HFFc6 (cell line): Measurements from ENCODE around the gene FAM3B. TPM values are rescaled to one million over a fixed set of nuclear protein-coding genes. Genes with fewer than 3 reads are reported as not detected.
"Not testable (repeated sequence)": the region's sequence is repeated elsewhere in the genome, so short reads cannot be mapped to it uniquely, and the experiment has no call there.

Source experiments
- DNase-seq: peaks from one replicate; pipeline ENCODE4 v3.0.0-alpha.2; 2018
- H3K27ac Mint-ChIP-seq: 2 replicates; pipeline ENCODE4 v1.8.0; 2020; ENCODE audit warnings: mild to moderate bottlenecking, mixed read lengths
- H3K27me3 Mint-ChIP-seq: 2 replicates; pipeline ENCODE4 v1.8.0; 2021; ENCODE audit warnings: mild to moderate bottlenecking, moderate library complexity, mixed read lengths; ENCODE audit not compliant: insufficient read depth
- H3K36me3 Mint-ChIP-seq: 2 replicates; pipeline ENCODE4 v1.8.0; 2021; ENCODE audit warnings: low read depth, mixed read lengths
- H3K4me1 Mint-ChIP-seq: 2 replicates; pipeline ENCODE4 v1.8.0; 2020; ENCODE audit warnings: low read depth, mixed read lengths
- H3K4me3 Mint-ChIP-seq: 2 replicates; pipeline ENCODE4 v1.8.0; 2020; ENCODE audit warnings: mild to moderate bottlenecking, moderate library complexity, mixed read lengths
- H3K9me3 Mint-ChIP-seq: 2 replicates; pipeline ENCODE4 v1.8.0; 2020; ENCODE audit warnings: mild to moderate bottlenecking, mixed read lengths
- CTCF ChIP-seq: fragments of 200-600 bp; sonication (generic); IDR thresholded peaks from 2 replicates; pipeline ENCODE4 v1.5.0; 2021; ENCODE audit warnings: antibody characterized with exemption, mild to moderate bottlenecking
- total RNA-seq, 6 experiments: library from RNA; stranded (reverse); fragmentation: NEBNext Ultra II Directional; extraction: Animal tissue kit (Norgen Biotek cat#: 25700); gene quantifications; 2 replicates in 1 of 6; 3 replicates in 5 of 6; pipeline ENCODE4 v1.2.3, GENCODE V29; 2021

Gene FAM3B
- total RNA-seq, 6 experiments from 2014 or later: not detected

GRCh38 chr21:41357546-41357945, 40.9 kb downstream of the FAM3B start:
- Mint-ChIP-seq H3K9me3 (no peaks in the 10 kb centered on the region), H3K4me1 (peaks cover 17% of the 10 kb centered on the region), H3K27me3 (peaks cover 8% of the 10 kb centered on the region; the same call in 1 of the 2 replicates), H3K4me3 (no peak overlapping the region), H3K36me3 (no peaks in the 10 kb centered on the region), H3K27ac (no peak overlapping the region)
- DNase-seq: no peak
- no peak for TF ChIP-seq CTCF

- Mint-ChIP-seq H3K27me3 (peaks cover 8% of the 10 kb centered on the region; the same call in 1 of the 2 replicates), H3K4me3 (no peak overlapping the region), H3K27ac (no peak overlapping the region), H3K36me3 (no peaks in the 10 kb centered on the region), H3K9me3 (no peaks in the 10 kb centered on the region), H3K4me1 (peaks cover 25% of the 10 kb centered on the region)
- TF ChIP-seq CTCF: no peak
- DNase-seq: no peak
Measured at GRCh38 chr21:41358193-41359166, 41.9 kb downstream of the FAM3B start.

GRCh38 chr21:41359286-41359685, 42.7 kb downstream of the FAM3B start:
- TF ChIP-seq CTCF: no peak; the same call in 1 of the 2 replicates
- H3K4me1 Mint-ChIP-seq: peaks cover 25% of the 10 kb centered on the region
- H3K36me3 Mint-ChIP-seq: no peaks in the 10 kb centered on the region
- H3K27me3 Mint-ChIP-seq: peaks cover 8% of the 10 kb centered on the region; the same call in 1 of the 2 replicates
- no peak overlapping the region for H3K27ac Mint-ChIP-seq
- no peaks in the 10 kb centered on the region for H3K9me3 Mint-ChIP-seq
- DNase-seq: no peak
- H3K4me3 Mint-ChIP-seq: no peak overlapping the region

GRCh38 chr21:41359754-41360071, 43.1 kb downstream of the FAM3B start:
- not testable (repeated sequence) for DNase-seq, H3K9me3 Mint-ChIP-seq, H3K36me3 Mint-ChIP-seq, H3K27me3 Mint-ChIP-seq, H3K27ac Mint-ChIP-seq, H3K4me3 Mint-ChIP-seq
- peaks cover 25% of the 10 kb centered on the region for H3K4me1 Mint-ChIP-seq

GRCh38 chr21:41360072-41360821, 43.6 kb downstream of the FAM3B start:
- no peaks in the 10 kb centered on the region for H3K9me3 Mint-ChIP-seq
- DNase-seq: no peak
- H3K4me1 Mint-ChIP-seq: peaks cover 25% of the 10 kb centered on the region
- no peaks in the 10 kb centered on the region for H3K36me3 Mint-ChIP-seq
- no peak overlapping the region for H3K4me3 Mint-ChIP-seq
- H3K27ac Mint-ChIP-seq: no peak overlapping the region
- TF ChIP-seq CTCF: no peak
- peaks cover 8% of the 10 kb centered on the region; the same call in 1 of the 2 replicates for H3K27me3 Mint-ChIP-seq
